Gastroesophageal sphincter (tissue), 4 donors: ENCODE results near the gene KRTAP10-1. TPM values are rescaled to one million over a fixed set of nuclear protein-coding genes. Genes with fewer than 3 reads are reported as not detected.

ENCODE experiments used
- ATAC-seq: fragments of 150-250 bp; one replicate; pipeline ENCODE4 v1.9.1; 2016; ENCODE audit warnings: mild to moderate bottlenecking, moderate library complexity
- H3K27ac ChIP-seq, 4 donors: fragments of 200-600 bp; sonication (generic) in 3 of 4; 1 replicate in 3 of 4; 2 replicates in 1 of 4; pipeline ENCODE4 v1.5.1; 2016 to 2019
- H3K27me3 ChIP-seq: fragments of 200-600 bp; sonication (generic); one replicate; pipeline ENCODE4 v1.5.1; 2019
- H3K36me3 ChIP-seq, 2 donors: fragments of 200-600 bp; sonication (generic); one replicate each; pipeline ENCODE4 v1.5.1; 2019; ENCODE audit warnings: control low read depth in 1 of 2
- H3K4me1 ChIP-seq, 3 donors: fragments of 200-600 bp; sonication (generic); 1 replicate in 2 of 3; 2 replicates in 1 of 3; pipeline ENCODE4 v1.5.1; 2016 to 2019; ENCODE audit warnings: control low read depth in 2 of 3
- H3K4me3 ChIP-seq, 2 donors: fragments of 200-600 bp; sonication (generic); one replicate each; pipeline ENCODE4 v1.5.1; 2019; ENCODE audit warnings: mild to moderate bottlenecking in 1 of 2, moderate library complexity in 1 of 2
- H3K9me3 ChIP-seq, 3 donors: fragments of 200-600 bp; sonication (generic); one replicate each; pipeline ENCODE4 v1.5.1; 2017 to 2019; ENCODE audit warnings: control low read depth in 2 of 3
- CTCF ChIP-seq, 4 experiments: fragments of 200-600 bp in 2 of 4; fragments of 450-650 bp in 2 of 4; sonication (generic) in 1 of 4; IDR thresholded peaks; one replicate each; pipeline ENCODE4 v1.5.1; 2017 to 2019; ENCODE audit warnings: antibody characterized with exemption in 4 of 4, mild to moderate bottlenecking in 2 of 4, moderate library complexity in 2 of 4
- EP300 ChIP-seq: sonication (generic); formaldehyde crosslinking; IDR thresholded peaks from one replicate; pipeline ENCODE4 v1.6.1; 2017; ENCODE audit warnings: antibody characterized with exemption, mild to moderate bottlenecking
- POLR2A ChIP-seq, 2 donors: fragments of 450-650 bp; IDR thresholded peaks; one replicate each; pipeline ENCODE4 v1.6.1; 2017; ENCODE audit warnings: antibody characterized with exemption in 2 of 2, mild to moderate bottlenecking in 2 of 2, moderate library complexity in 1 of 2
- POLR2AphosphoS5 ChIP-seq: sonication (generic); formaldehyde crosslinking; IDR thresholded peaks from one replicate; pipeline ENCODE4 v1.6.1; 2017; ENCODE audit warnings: antibody characterized with exemption
- WGBS, 2 donors: methylation state at CpG; one replicate each; pipeline ENCODE4 v1.1.5; 2018; ENCODE audit warnings: low coverage in 1 of 2; 5-methylcytosine and 5-hydroxymethylcytosine counted together
- total RNA-seq, 4 donors: library from RNA; depleted of rRNA; stranded (reverse); fragments of >200 nt; gene quantifications; one replicate each; pipeline ENCODE4 v1.1.0, GENCODE V29; 2016

Gene KRTAP10-1
- total RNA-seq, 4 donors from 2014 or later: not detected

- no peak for ATAC-seq
- TF ChIP-seq EP300: no peak
- TF ChIP-seq CTCF (IDR thresholded peaks at IDR 0.05): no peak
- no peak for TF ChIP-seq POLR2A (IDR thresholded peaks at IDR 0.05)
- no peak for TF ChIP-seq POLR2AphosphoS5
- Histone ChIP-seq H3K9me3 (peaks cover 0 to 10% (median 0%) of the 10 kb centered on the region in 3 donors), H3K4me1 (no peaks in the 10 kb centered on the region), H3K36me3 (no peaks in the 10 kb centered on the region), H3K4me3 (no peak overlapping the region), H3K27ac (no peak overlapping the region), H3K27me3 (peaks cover 44% of the 10 kb centered on the region)
- 85 to 90% methylated on average over 4 to 5 of the region's 27 CpGs for WGBS, 2 donors
Measured at GRCh38 chr21:44568667-44569556, 28.9 kb upstream of the KRTAP10-1 start.

GRCh38 chr21:44568261-44568660 is 28.3 kb upstream of the KRTAP10-1 start:
- H3K36me3 ChIP-seq: no peaks in the 10 kb centered on the region
- no peak for ATAC-seq

GRCh38 chr21:44567481-44568171 is 27.6 kb upstream of the KRTAP10-1 start:
- Histone ChIP-seq H3K4me1 (no peaks in the 10 kb centered on the region), H3K36me3 (no peaks in the 10 kb centered on the region), H3K9me3 (peaks cover 0 to 11% (median 1%) of the 10 kb centered on the region in 3 donors), H3K27me3 (peaks cover 33% of the 10 kb centered on the region), H3K4me3 (no peak overlapping the region), H3K27ac (no peak overlapping the region)
- no peak for ATAC-seq
- WGBS, 2 donors: 85 to 93% methylated on average over 6 to 10 of the region's 18 CpGs
- TF ChIP-seq POLR2AphosphoS5 (no peak), CTCF (IDR thresholded peaks at IDR 0.05) (no peak), POLR2A (IDR thresholded peaks at IDR 0.05) (no peak), EP300 (no peak)

More at GRCh38 chr21:44568261-44568660, 28.3 kb upstream of the KRTAP10-1 start:
- no peak overlapping the region for H3K4me3 ChIP-seq
- no peaks in the 10 kb centered on the region for H3K4me1 ChIP-seq
- H3K27ac ChIP-seq: no peak overlapping the region
- no CpG with 5 or more reads among the region's 12 CpGs for WGBS, 2 donors
- H3K27me3 ChIP-seq: peaks cover 38% of the 10 kb centered on the region
- H3K9me3 ChIP-seq: peaks cover 0 to 10% (median 0%) of the 10 kb centered on the region in 3 donors
- TF ChIP-seq POLR2AphosphoS5: no peak
- TF ChIP-seq CTCF (IDR thresholded peaks at IDR 0.05): no peak
- TF ChIP-seq EP300: no peak
- no peak for TF ChIP-seq POLR2A (IDR thresholded peaks at IDR 0.05)

- Histone ChIP-seq H3K4me1 (no peaks in the 10 kb centered on the region), H3K27ac (no peak overlapping the region), H3K4me3 (no peak overlapping the region), H3K36me3 (no peaks in the 10 kb centered on the region), H3K27me3 (peaks cover 28% of the 10 kb centered on the region), H3K9me3 (peaks cover 0 to 13% (median 2%) of the 10 kb centered on the region in 3 donors)
- no peak for TF ChIP-seq POLR2AphosphoS5
- TF ChIP-seq CTCF (IDR thresholded peaks at IDR 0.05): no peak
- TF ChIP-seq EP300: no peak
- TF ChIP-seq POLR2A (IDR thresholded peaks at IDR 0.05): no peak
- no peak for ATAC-seq
- 13 to 50% methylated on average over 1 of the region's 1 CpG for WGBS, 2 donors
Measured at GRCh38 chr21:44566403-44566802, 26.4 kb upstream of the KRTAP10-1 start.
